H1 (cell line): ENCODE results near the gene SMARCA4. TPM values are rescaled to one million over a fixed set of nuclear protein-coding genes. Genes with fewer than 3 reads are reported as not detected.

ENCODE experiments used
- EP300 ChIP-seq, 2 experiments: IDR thresholded peaks; 1 replicate in 1 of 2; 2 replicates in 1 of 2; pipeline ENCODE4 v1.6.1; 2011 to 2012; ENCODE audit warnings: low read depth in 2 of 2, low read length in 2 of 2, mild to moderate bottlenecking in 2 of 2, borderline replicate concordance in 1 of 2, inconsistent platforms in 1 of 2, moderate library complexity in 1 of 2
- HDAC2 ChIP-seq, 2 experiments: fragments of 300-600 bp in 1 of 2; sonication (generic) in 1 of 2; IDR thresholded peaks; 2 replicates each; pipeline ENCODE4 v1.6.1; 2011 to 2012; ENCODE audit warnings: low read depth in 2 of 2, low read length in 2 of 2, mild to moderate bottlenecking in 2 of 2, moderate library complexity in 2 of 2, borderline replicate concordance in 1 of 2, inconsistent platforms in 1 of 2
- PHF8 ChIP-seq: fragments of 200-600 bp; sonication (generic); conservative IDR thresholded peaks from 2 replicates; pipeline ENCODE4 v1.7.1; 2012; ENCODE audit warnings: low read depth, mild to moderate bottlenecking, inconsistent platforms, low read length, moderate library complexity
- polyA plus RNA-seq, 7 experiments: library from polyadenylated mRNA; depleted of rRNA in 3 of 7; stranded (reverse) in 5 of 7; unstranded in 2 of 7; fragments of >200 nt in 5 of 7; fragments of 200-250 nt in 2 of 7; gene quantifications; 1 replicate in 5 of 7; 2 replicates in 1 of 7; 4 replicates in 1 of 7; pipeline versions ENCODE4 v1.2.1 to v1.2.3, GENCODE V29; 2011 to 2013; ENCODE audit warnings: missing spikeins in 2 of 7, mixed read lengths in 2 of 7
- total RNA-seq: library from RNA; stranded (reverse); fragmentation: NEBNext Ultra II Directional; extraction: Animal tissue kit (Norgen Biotek cat#: 25700); gene quantifications from 2 replicates; pipeline ENCODE4 v1.2.1, GENCODE V29; 2021

SMARCA4 gene
- total and polyA plus RNA-seq, 2 of the 8 experiments (the other 6 are each of a cell fraction or from before 2014, with no cell fraction given) = 86.4 to 263 TPM

GRCh38 chr19:11041966-11042627, 81.3 kb downstream of the SMARCA4 start (continued):
- TF ChIP-seq PHF8 = no peak
- TF ChIP-seq EP300 (IDR thresholded peaks at IDR 0.05; ENCODE audit: borderline replicate concordance in 1 of 2, low read depth in 2 of 2, low read length in 2 of 2) = no peak
- no peak for TF ChIP-seq HDAC2 (IDR thresholded peaks at IDR 0.05; ENCODE audit: borderline replicate concordance in 1 of 2, low read depth in 2 of 2, low read length in 2 of 2)
- TF ChIP-seq, all 59 proteins: peak for 0
